Measurements from ENCODE around the gene HMCN2.

DNA sequence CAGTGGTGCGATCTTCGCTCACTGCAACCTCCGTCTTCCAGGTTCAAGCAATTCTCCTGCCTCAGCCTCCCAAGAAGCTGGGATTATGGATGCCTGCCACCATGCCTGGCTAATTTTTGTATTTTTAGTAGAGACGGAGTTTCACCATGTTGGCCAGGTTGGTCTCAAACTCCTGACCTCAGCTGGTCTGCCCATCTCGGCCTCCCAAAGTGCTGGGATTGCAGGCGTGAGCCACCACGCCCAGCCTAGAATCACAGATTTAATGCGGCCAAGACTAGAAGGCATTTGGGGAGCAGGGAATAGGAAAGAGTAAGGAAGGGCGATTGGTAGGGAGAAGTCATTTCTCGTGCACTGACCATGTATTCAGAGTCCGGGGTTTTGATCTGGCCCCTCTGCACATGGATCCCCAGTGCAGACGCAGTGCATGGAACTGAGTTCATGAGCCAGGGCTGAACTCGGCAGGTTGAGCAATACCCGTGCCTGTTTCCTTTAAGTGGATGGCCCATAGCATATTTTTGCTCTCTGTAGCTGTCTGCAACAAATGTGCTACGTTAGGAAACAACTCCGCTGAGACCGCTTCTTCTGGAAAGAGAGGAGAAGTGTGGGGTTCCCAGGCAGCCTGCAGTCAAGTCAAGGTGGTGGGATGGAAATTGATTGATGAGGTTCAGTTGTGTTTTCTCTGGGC is 3.4 kb upstream of the HMCN2 start:
- TF ChIP-seq, protein P1, sequence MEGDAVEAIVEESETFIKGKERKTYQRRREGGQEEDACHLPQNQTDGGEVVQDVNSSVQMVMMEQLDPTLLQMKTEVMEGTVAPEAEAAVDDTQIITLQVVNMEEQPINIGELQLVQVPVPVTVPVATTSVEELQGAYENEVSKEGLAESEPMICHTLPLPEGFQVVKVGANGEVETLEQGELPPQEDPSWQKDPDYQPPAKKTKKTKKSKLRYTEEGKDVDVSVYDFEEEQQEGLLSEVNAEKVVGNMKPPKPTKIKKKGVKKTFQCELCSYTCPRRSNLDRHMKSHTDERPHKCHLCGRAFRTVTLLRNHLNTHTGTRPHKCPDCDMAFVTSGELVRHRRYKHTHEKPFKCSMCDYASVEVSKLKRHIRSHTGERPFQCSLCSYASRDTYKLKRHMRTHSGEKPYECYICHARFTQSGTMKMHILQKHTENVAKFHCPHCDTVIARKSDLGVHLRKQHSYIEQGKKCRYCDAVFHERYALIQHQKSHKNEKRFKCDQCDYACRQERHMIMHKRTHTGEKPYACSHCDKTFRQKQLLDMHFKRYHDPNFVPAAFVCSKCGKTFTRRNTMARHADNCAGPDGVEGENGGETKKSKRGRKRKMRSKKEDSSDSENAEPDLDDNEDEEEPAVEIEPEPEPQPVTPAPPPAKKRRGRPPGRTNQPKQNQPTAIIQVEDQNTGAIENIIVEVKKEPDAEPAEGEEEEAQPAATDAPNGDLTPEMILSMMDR (IDR thresholded peaks at IDR 0.05; ENCODE audit: low read depth, low read length), result no peak
- TF ChIP-seq EZH2phosphoT487 (IDR thresholded peaks at IDR 0.05; ENCODE audit: low read depth), result no peak

Measured in OCI-LY3 (cell line).